ENCODE results near the gene RIMS4.
"Not testable (repeated sequence)": the region's sequence is repeated elsewhere in the genome, so short reads cannot be mapped to it uniquely, and the experiment has no call there.

RIMS4 gene

GRCh38 chr20:44790638-44791393 is 19.5 kb downstream of the RIMS4 start:
- no peak for DNase-seq

DNA sequence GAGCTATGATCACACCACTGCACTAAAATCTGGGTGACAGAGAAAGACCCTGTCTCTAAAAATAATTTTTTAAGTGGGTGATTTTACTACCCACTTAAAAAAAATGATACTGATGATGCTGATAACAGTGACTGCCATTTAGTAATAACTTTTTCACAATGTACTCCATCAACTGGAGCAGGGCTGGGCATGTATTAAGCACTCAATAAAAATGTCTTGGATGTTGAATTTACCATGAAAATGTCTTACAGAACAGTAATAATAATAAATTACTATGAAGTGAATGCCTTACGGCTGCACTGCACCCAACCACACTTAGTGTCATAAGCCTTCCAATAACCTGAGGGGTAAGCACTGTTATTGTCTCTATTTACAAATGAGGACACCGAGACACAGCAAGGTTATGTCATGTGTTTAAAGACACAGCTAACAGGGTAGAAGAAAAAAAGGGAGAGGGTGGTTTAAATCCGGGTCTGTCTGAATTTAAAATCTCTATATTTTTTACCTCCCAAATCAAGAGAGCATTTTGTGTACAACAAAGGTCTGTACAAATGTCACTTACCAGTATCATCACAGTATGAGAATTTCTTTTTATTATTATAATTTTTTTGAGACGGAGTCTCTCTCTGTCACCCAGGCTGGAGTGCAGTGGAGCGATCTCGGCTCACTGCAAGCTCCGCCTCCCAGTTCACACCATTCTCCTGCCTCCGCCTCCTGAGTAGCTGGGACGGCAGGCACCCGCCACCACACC is 21.5 kb downstream of the RIMS4 start:
- no peak for DNase-seq

DNA sequence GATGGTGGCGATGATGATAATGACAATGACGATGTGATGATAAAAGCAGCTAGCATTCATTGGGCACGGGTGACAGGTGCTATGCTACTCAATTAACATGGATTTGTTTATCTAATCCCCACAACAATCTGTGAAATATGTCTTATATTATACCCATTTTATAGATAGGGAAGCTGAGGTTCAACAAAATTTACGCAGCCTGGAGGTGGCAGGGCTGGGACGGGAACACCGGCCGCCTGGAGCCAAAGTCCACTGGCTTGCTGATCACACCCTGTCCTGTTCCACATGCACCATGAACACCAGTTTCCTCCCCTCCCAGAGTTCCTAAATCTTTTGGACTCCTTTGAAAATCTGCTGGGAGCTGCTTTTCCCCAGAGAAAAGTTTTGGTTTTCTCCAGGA is 23.0 kb downstream of the RIMS4 start:
- DNase-seq, result no peak

GRCh38 chr20:44785768-44786167 is 24.6 kb downstream of the RIMS4 start:
- no peak for DNase-seq

- no peak for DNase-seq
Observed at GRCh38 chr20:44784688-44785087, 25.7 kb downstream of the RIMS4 start.

DNA sequence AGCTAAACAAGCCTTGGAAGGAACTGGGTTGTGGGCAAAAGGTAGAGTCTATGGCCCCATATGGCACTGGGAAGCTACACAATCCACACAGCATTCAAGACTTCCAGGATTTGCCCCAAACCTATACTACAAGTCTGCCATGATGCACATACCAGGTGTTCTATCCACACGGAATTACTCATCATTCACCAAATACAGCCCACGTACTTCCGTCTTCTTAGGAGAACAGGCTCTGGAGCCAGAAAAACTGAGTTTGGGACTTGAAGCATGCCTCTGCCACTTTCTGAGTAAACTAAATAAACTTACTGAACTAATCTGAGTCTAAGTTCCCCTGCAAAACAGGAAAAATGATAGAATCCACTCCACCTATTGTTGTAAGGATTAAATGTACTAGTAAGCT is 28.6 kb downstream of the RIMS4 start:
- DNase-seq, result no peak

DNA sequence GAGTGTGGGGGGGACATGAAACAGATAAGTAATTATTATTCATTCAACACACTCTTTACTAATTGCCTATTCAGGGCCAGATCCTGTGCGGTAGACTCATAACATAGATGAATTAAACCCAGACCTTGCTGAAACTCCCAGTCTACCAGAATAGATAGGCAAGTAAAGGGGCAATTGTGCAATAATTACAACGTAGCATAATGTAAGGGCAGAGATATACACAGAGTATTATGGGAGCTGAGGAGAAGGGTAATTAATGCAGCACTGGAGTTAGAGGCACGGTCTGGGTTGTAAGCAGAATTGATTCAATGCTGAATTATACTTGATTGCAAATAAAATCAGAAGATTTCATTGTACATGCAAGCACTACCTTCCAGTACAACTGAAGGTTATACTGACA is 29.2 kb downstream of the RIMS4 start:
- no peak for DNase-seq

GRCh38 chr20:44780226-44780625 is 30.1 kb downstream of the RIMS4 start:
- no peak for DNase-seq

DNA sequence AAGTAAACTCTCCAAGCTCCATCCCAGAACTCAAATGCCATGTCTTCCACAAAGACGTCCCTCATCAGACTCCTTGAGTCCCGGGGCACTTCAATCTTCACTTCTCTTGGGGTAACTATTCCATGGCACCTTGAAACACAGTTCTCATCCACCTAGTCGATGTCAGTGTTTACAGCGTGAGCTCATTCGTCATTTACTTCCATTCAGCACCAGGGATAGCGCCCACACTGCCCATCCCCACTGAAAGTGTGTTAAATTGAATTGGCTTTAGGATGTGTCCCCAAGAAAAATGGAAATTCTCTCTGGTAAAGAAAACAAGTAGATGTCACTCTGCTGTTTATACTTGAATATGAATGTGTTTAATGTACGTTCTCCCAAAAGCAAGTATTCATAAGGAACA is 33.4 kb downstream of the RIMS4 start:
- no peak for DNase-seq

DNA sequence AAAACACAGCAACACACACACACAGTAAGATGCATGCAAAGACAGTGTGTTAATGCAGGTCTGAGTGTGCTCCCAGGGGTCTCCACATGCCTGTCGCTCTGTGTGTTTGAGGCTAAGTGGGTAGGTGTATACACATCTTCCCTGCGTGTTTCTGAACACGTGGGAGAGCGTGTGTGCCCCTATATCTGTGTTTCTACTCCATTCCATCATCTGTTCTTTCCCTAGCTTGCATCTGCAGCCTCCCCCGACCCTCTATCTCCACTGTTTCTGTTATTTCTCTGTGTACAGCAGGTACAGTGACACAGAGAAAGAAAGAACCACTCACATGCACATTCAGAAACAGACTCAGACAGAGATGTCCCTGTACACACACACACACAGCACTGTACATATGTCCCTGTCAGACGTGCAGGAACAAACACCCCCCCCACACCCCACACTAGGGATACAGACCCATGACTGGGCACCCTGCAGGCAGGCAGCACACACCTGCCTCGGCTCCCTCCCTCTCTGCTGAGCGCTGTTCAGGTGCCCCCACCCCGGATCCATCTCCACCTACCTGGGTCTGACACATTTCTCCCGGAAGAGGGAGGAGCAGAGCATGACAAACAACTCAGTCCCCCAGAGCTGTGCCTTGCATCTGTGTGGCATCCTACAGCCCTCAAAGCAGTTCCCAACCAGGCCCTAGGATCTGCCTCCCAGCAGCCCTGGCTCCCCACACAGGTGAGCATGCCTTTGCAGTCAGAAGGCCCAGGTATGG is 37.1 kb downstream of the RIMS4 start:
- DNase-seq, result no peak

- DNase-seq, result no peak
Observed at GRCh38 chr20:44772636-44773035, 37.7 kb downstream of the RIMS4 start.

DNA sequence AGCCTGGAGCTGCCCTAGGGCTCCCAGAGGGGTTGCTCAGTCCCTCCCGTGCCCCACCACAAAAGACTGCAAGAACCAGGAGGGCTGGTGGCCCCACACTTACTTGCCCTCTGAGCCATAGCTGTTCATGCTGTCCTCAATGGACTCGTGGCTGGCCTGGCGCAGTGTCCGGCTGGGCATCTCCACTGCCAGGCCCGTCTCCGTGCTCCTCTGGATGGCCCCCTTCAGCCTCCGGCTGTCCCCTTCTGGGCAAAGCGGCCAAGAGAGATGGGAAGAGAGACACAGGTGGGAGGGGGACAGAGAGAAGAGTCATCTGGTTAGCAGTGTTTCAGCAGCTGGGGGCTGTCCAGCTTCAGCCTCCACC is 39.2 kb downstream of the RIMS4 start:
- DNase-seq, result no peak

DNA sequence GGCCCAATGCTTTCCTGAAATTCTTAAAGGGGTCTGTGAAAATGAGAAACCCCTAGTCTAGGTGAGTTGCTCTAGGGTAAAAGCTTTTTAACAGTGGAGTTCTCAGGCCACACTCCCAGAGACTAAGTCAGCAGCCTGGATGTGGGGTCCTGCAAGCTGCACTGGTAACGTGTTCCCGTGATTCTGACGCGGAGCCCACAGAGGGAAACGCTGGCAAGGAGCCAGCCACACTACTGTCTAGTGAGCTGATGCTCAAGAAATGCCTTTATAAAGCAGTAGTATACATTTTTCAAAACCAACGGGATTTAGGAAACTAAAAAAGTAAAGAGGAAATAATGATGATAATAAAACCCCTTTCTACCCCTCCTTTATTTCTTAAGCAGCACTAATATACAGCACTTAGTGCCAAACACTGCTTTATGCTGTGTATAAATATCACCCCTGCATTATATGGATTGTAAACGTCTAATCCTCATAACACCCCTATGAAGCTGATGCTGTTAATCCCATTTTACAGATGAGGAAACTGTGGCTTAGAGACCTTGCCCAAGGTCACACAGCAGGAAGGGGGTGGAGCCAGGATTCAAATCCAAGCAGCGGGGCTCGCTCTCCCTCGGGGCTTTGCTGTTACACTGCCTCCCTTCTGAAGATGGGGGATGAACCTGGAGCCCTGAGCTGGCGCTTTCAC is 39.7 kb downstream of the RIMS4 start:
- DNase-seq, result no peak

DNA sequence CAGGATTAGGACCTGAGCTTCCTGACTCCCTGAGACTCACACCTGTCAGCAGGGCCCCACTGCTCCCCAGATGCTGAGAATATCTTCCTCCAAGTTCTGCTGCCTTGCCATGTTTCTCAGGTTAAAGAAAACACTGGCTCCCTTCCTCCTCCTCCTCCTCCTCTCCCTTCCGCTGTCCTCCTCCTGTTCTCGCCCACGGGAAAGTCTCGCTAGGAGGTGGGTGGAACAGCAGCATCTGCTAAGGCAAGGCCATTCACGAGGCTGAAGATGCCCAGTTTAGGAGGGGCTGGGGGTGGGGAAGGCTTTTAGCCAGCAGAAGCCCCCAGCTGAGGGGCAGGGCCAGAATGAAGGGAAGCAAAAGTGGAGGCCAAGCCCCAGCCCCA is 40.9 kb downstream of the RIMS4 start:
- no peak for DNase-seq

- no peak for DNase-seq
Observed at GRCh38 chr20:44768854-44769480, 41.4 kb downstream of the RIMS4 start.

GRCh38 chr20:44768256-44768655 is 42.1 kb downstream of the RIMS4 start:
- DNase-seq, result no peak

DNA sequence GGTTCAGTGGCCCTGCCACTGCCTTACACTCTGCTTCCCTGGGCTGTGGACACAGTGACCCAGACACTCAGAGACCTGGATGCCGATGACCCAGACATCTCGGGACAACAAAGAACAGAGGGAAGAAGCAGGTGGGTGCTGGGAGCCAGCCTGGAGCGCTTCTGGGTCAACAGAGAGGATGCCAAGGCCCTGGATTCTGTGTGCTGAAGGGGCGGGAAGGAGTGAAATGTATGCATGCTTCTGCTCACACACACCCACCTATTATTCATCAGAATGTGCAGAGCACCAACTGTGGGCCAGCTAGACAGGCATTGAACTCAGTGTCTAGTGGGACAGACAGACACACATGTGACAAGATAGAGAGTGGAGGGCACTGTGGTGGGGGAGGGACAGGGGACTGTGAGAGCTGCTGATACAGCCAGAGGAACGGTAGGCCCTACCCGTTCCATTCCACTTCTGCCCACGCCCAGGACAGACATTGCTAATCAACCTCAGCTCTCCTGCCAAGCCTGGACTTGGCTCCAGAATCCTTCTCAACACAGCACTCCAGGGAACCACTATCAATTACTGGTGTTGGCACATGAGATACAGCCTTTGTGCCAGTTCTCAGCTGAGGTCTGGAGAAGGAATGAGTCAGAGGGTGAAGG is 44.5 kb downstream of the RIMS4 start:
- DNase-seq, result no peak

- DNase-seq, result no peak
Observed at GRCh38 chr20:44765091-44765490, 45.3 kb downstream of the RIMS4 start.

- not testable (repeated sequence) for DNase-seq
Observed at GRCh38 chr20:44763798-44764197, 46.5 kb downstream of the RIMS4 start.

DNA sequence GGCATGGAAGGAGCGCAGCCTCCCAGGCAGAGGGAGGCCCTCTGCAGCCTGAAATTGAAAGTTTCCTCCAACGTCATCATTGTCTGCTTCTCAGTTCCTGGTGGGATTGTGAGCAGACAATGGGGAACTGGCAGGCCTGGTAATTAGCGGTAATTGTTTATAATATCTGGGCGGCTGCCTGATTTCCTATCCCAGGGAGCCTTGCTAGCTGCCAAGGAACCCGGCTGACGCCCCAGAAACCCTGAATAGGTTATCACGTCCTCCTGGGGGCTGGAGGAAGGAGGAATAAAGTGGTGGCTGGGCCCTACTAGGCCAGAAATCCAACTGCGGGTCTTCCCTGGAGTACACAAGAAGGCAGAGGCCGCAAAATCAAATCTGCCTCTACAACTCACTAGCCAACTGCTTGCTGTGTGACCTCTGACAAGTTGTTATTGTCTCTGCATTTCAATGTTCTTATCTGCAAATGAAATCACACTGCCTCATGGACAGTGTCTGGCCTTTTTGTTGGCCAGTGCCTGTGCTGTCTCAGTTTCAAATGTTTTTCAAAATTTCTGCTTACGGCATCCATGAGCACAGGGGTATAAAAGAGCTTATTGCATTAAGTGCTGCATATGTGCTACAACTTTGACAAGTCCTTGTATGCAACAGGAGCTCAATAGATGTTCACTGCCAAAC is 47.7 kb downstream of the RIMS4 start:
- no peak for DNase-seq

GRCh38 chr20:44761423-44761822 is 48.9 kb downstream of the RIMS4 start:
- no peak for DNase-seq

DNA sequence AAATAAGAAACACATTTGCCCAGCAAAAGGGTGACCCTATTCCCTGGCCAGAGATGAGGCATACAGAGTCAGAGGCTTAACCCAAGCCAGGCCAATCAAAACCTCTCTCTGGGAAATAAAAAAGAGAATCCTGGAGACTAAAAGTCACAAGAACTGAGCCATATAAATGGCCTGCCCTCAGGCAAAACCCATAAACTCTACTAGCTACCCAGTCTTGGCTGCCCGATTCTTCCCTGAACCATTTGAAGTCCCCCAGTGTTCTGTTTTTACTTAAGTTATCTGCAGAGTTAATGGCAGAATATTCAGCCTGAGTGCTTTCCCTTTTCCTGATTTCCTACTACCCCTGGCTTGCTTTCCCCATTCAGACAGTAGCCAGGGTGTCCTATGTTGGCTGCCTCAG is 50.8 kb downstream of the RIMS4 start:
- no peak for DNase-seq

Data from effector CD8-positive, alpha-beta T cell (primary cell).